ENCODE data around the gene SDCCAG8.

The SDCCAG8 gene

GRCh38 chr1:243394601-243395464, 139.0 kb downstream of the SDCCAG8 start:
- no peak for DNase-seq

GRCh38 chr1:243396424-243396823, 140.6 kb downstream of the SDCCAG8 start:
- DNase-seq = no peak

- DNase-seq = no peak
These were observed 141.0 kb downstream of the SDCCAG8 start for GRCh38 chr1:243396876-243397275.

GRCh38 chr1:243397613-243398321, 141.9 kb downstream of the SDCCAG8 start:
- no peak for DNase-seq

- DNase-seq = no peak
These were observed 143.8 kb downstream of the SDCCAG8 start for GRCh38 chr1:243399561-243400155.

- no peak for DNase-seq
These were observed 147.0 kb downstream of the SDCCAG8 start for GRCh38 chr1:243402868-243403267.

- no peak for DNase-seq
These were observed 150.6 kb downstream of the SDCCAG8 start for GRCh38 chr1:243406424-243406823.

GRCh38 chr1:243407284-243408018, 151.6 kb downstream of the SDCCAG8 start:
- DNase-seq = no peak

- no peak for DNase-seq
These were observed 152.6 kb downstream of the SDCCAG8 start for GRCh38 chr1:243408479-243408878.

- DNase-seq = no peak
These were observed 153.4 kb downstream of the SDCCAG8 start for GRCh38 chr1:243409284-243409683.

GRCh38 chr1:243411472-243411871, 155.6 kb downstream of the SDCCAG8 start:
- no peak for DNase-seq

- DNase-seq = peak in 1 of 2 donors; percentile 19
These were observed 157.8 kb downstream of the SDCCAG8 start for GRCh38 chr1:243413431-243414151.

GRCh38 chr1:243414152-243414494, 158.3 kb downstream of the SDCCAG8 start:
- no peak for DNase-seq

- DNase-seq = no peak
These were observed 160.0 kb downstream of the SDCCAG8 start for GRCh38 chr1:243415663-243416408.

- DNase-seq = no peak
These were observed 160.7 kb downstream of the SDCCAG8 start for GRCh38 chr1:243416495-243416894.

- DNase-seq = no peak
These were observed 164.4 kb downstream of the SDCCAG8 start for GRCh38 chr1:243420016-243420945.

GRCh38 chr1:243420946-243421685, 165.3 kb downstream of the SDCCAG8 start:
- DNase-seq = no peak

GRCh38 chr1:243421784-243422183, 165.9 kb downstream of the SDCCAG8 start:
- DNase-seq = peak; percentile 10 to 31

- no peak for DNase-seq
These were observed 166.5 kb downstream of the SDCCAG8 start for GRCh38 chr1:243422362-243422761.

- no peak for DNase-seq
These were observed 172.2 kb downstream of the SDCCAG8 start for GRCh38 chr1:243428084-243428483.

Data from CD4-positive, alpha-beta T cell treated with Interleukin-1 beta for 1 hour (primary cell).